Chondrocyte (in vitro differentiated cells): Measurements from ENCODE around the gene EDDM13. TPM values are rescaled to one million over a fixed set of nuclear protein-coding genes. Genes with fewer than 3 reads are reported as not detected.
"Not testable (repeated sequence)": the region's sequence is repeated elsewhere in the genome, so short reads cannot be mapped to it uniquely, and the experiment has no call there.

Experiments
- DNase-seq: peaks from one replicate; pipeline ENCODE4 v3.0.0; 2021; ENCODE audit warnings: mixed read lengths, low spot score
- H3K27ac Mint-ChIP-seq: one replicate; pipeline ENCODE4 v1.8.0; 2021; ENCODE audit warnings: mild to moderate bottlenecking, moderate library complexity, mixed read lengths; ENCODE audit not compliant: unreplicated experiment
- H3K27me3 Mint-ChIP-seq: 2 replicates; pipeline ENCODE4 v1.8.0; 2021; ENCODE audit warnings: low read depth, mixed read lengths
- H3K36me3 Mint-ChIP-seq: 2 replicates; pipeline ENCODE4 v1.8.0; 2021; ENCODE audit warnings: low read depth, mixed read lengths
- H3K4me1 Mint-ChIP-seq: 2 replicates; pipeline ENCODE4 v1.8.0; 2021; ENCODE audit warnings: low read depth, mild to moderate bottlenecking, mixed read lengths
- H3K4me3 Mint-ChIP-seq: one replicate; pipeline ENCODE4 v1.8.0; 2021; ENCODE audit warnings: mild to moderate bottlenecking, moderate library complexity, mixed read lengths; ENCODE audit not compliant: unreplicated experiment
- H3K9me3 Mint-ChIP-seq: 2 replicates; pipeline ENCODE4 v1.8.0; 2021; ENCODE audit warnings: low read depth, mixed read lengths
- total RNA-seq: library from RNA; stranded (reverse); gene quantifications from 3 replicates; pipeline ENCODE4 v1.2.1, GENCODE V29; 2021
- TF ChIP-seq, protein P1 (sequence below): fragments of 200-600 bp; sonication (generic); IDR thresholded peaks from 2 replicates; pipeline ENCODE4 v1.5.0; 2021; ENCODE audit warnings: antibody characterized with exemption, mild to moderate bottlenecking, moderate library complexity

The EDDM13 gene
- total RNA-seq, 1 donor from 2014 or later, result not detected

DNA sequence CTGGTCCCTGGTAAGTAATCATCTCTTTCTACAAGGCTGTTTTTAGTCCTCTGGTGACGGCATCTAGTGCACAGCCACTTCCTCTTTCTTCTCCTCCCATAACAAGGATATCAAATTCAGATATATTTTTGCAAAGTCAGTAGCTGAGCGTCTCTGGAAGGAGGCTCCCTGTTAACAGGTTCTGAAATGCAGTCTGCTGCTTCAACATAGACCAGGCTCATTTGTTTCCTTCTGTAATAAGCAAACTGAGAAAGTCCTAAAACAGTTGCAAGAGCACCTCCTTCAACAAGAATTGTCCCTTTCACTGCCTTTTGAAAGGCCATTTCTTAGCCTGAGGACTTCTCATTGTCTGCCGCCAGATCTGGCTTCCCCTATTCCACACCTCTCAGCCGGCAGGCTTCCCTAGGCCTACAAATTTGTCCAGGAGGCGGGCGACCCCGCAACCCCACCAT, 49.5 kb downstream of the EDDM13 start:
- Mint-ChIP-seq H3K9me3 (peaks cover 20% of the 10 kb centered on the region), H3K4me1 (no peaks in the 10 kb centered on the region)
- TF ChIP-seq, protein P1, sequence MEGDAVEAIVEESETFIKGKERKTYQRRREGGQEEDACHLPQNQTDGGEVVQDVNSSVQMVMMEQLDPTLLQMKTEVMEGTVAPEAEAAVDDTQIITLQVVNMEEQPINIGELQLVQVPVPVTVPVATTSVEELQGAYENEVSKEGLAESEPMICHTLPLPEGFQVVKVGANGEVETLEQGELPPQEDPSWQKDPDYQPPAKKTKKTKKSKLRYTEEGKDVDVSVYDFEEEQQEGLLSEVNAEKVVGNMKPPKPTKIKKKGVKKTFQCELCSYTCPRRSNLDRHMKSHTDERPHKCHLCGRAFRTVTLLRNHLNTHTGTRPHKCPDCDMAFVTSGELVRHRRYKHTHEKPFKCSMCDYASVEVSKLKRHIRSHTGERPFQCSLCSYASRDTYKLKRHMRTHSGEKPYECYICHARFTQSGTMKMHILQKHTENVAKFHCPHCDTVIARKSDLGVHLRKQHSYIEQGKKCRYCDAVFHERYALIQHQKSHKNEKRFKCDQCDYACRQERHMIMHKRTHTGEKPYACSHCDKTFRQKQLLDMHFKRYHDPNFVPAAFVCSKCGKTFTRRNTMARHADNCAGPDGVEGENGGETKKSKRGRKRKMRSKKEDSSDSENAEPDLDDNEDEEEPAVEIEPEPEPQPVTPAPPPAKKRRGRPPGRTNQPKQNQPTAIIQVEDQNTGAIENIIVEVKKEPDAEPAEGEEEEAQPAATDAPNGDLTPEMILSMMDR, result no peak

DNA sequence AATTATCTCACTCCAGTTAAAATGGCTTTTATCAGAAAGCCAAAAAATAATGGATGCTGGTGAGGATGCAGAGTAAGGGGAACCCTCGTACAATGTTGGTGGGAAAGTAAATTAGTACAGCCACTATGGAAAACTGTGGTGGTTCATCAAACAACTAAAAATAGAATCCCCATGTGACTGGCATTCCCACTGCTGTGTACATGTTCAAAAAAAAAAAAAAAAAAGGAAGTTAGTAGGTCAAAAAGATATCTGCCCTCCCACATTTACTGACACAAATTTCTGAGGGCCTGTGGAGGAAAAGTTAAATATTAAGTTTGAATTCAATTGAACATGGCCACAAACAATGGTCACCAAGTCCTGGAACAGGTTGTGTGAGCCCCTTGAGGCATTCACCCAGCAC, 51.9 kb downstream of the EDDM13 start:
- H3K4me1 Mint-ChIP-seq, result no peaks in the 10 kb centered on the region
- TF ChIP-seq, protein P1, result no peak
- H3K36me3 Mint-ChIP-seq, result no peaks in the 10 kb centered on the region
- no peak overlapping the region for H3K27ac Mint-ChIP-seq
- DNase-seq, result no peak
- H3K4me3 Mint-ChIP-seq, result no peak overlapping the region
- H3K9me3 Mint-ChIP-seq, result peaks cover 20% of the 10 kb centered on the region
- no peaks in the 10 kb centered on the region for H3K27me3 Mint-ChIP-seq

More for the DNA sequence above, 49.5 kb downstream of the EDDM13 start:
- H3K4me3 Mint-ChIP-seq, result no peak overlapping the region
- DNase-seq, result no peak
- H3K27ac Mint-ChIP-seq, result no peak overlapping the region
- H3K36me3 Mint-ChIP-seq, result no peaks in the 10 kb centered on the region
- no peaks in the 10 kb centered on the region for H3K27me3 Mint-ChIP-seq

DNA sequence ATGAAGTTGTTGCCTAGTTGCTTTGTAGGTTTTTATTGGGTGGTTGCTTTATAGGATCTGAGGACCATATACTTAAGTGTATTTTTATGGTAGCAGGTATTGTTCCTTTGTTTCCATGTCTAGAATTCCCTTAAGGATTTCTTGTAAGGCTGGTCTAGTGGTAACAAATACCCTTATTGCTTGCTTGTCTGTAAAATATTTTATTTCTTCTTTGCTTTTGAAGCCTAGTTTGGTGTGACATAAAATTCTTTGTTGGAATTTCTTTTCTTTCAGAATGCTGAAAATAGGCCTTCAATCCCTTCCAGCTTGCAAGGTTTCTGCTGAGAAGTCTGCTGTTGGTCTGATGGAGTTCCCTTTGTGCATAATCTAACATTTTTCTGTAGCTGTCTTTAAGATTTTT, 60.1 kb downstream of the EDDM13 start:
- TF ChIP-seq, protein P1, result no peak
- Mint-ChIP-seq H3K9me3 (peaks cover 27% of the 10 kb centered on the region), H3K27ac (no peak overlapping the region), H3K36me3 (no peaks in the 10 kb centered on the region), H3K4me1 (no peaks in the 10 kb centered on the region), H3K4me3 (no peak overlapping the region), H3K27me3 (no peaks in the 10 kb centered on the region)
- no peak for DNase-seq

DNA sequence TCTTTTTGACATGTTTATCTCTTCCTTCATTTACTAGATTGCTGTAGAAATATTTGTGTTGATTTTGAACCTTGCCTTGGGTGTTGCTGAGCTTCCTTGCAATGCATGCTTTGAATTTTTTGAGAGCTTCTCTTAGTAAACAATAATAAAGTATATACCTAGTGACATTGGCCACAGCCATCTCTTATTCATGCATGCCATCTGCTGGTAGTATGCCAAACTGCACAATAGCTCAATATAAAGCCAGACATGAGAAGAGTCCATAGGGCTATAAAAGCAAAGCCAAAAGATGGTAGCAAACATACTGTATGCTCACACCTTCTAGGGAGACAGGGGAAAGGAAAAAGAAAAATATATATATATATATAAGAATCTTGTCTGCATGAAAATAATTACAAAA, 61.0 kb downstream of the EDDM13 start:
- no peak overlapping the region for H3K4me3 Mint-ChIP-seq
- DNase-seq, result no peak
- no peaks in the 10 kb centered on the region for H3K36me3 Mint-ChIP-seq
- H3K4me1 Mint-ChIP-seq, result no peaks in the 10 kb centered on the region
- H3K27me3 Mint-ChIP-seq, result no peaks in the 10 kb centered on the region
- H3K27ac Mint-ChIP-seq, result no peak overlapping the region
- TF ChIP-seq, protein P1, result peak; percentile 80
- peaks cover 34% of the 10 kb centered on the region for H3K9me3 Mint-ChIP-seq

DNA sequence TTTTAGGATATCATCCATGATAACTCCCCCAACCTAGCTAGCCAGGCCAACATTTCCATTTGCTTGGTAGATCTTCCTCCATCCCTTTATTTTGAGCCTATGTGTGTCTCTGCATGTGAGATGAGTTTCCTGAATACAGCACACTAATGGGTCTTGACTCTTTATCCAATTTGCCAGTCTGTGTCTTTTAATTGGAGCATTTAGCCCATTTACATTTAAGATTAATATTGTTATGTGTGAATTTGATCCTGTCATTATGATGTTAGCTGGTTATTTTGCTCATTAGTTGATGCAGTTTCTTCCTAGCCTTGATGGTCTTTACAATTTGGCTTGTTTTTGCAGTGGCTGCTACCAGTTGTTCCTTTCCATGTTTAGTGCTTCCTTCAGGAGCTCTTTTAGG, 62.8 kb downstream of the EDDM13 start:
- H3K4me3 Mint-ChIP-seq, H3K36me3 Mint-ChIP-seq, H3K4me1 Mint-ChIP-seq, H3K27me3 Mint-ChIP-seq, H3K27ac Mint-ChIP-seq, DNase-seq: not testable (repeated sequence)
- H3K9me3 Mint-ChIP-seq, result peaks cover 40% of the 10 kb centered on the region

DNA sequence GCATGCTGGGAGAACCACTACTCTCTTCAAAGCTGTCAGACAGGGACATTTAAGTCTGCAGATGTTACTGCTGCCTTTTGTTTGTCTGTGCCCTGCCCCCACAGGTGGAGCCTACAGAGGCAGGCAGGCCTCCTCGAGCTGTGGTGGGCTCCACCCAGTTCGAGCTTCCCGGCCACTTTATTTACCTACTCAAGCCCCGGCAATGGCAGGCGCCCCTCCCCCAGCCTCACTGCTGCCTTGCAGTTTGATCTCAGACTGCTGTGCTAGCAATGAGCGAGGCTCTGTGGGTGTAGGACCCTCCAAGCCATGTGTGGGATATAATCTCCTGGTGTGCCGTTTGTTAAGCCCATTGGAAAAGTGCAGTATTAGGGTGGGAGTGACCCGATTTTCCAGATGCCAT, 64.5 kb downstream of the EDDM13 start:
- peaks cover 40% of the 10 kb centered on the region for H3K9me3 Mint-ChIP-seq

DNA sequence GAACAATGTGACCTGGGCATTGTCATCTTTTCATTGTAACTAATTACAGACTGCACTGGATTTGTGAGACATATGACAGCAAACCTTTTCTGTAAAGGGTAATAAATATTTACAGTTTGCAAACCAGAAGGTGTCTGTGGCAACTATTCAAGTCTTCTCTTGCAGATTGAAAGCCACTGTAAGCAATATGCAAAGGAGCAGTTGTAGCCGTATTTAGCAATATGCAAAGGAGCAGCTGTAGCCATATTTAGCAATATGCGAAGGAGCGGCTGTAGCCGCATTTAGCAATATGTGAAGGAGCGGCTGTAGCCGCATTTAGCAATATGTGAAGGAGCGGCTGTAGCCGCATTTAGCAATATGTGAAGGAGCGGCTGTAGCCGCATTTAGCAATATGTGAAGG, 66.5 kb downstream of the EDDM13 start:
- not testable (repeated sequence) for H3K27me3 Mint-ChIP-seq, DNase-seq, H3K27ac Mint-ChIP-seq, H3K4me1 Mint-ChIP-seq, H3K36me3 Mint-ChIP-seq, H3K4me3 Mint-ChIP-seq
- H3K9me3 Mint-ChIP-seq, result peaks cover 44% of the 10 kb centered on the region

More for the DNA sequence above, 64.5 kb downstream of the EDDM13 start:
- H3K27me3 Mint-ChIP-seq, H3K27ac Mint-ChIP-seq, H3K4me1 Mint-ChIP-seq, H3K36me3 Mint-ChIP-seq, DNase-seq, H3K4me3 Mint-ChIP-seq: not testable (repeated sequence)
